Epithelial cell of esophagus (primary cell): ENCODE measurements around the gene NEB.
"Not testable (repeated sequence)": the region's sequence is repeated elsewhere in the genome, so short reads cannot be mapped to it uniquely, and the experiment has no call there.

Experiments used
- DNase-seq: peaks from one replicate; pipeline ENCODE4 v3.0.0; 2010; ENCODE audit warnings: low read depth
- H3K4me3 ChIP-seq: 2 replicates; pipeline ENCODE4 v1.5.1; 2011; ENCODE audit warnings: mild to moderate bottlenecking, low read length, control low read depth
- CTCF ChIP-seq: IDR thresholded peaks from 2 replicates; pipeline ENCODE4 v1.5.1; 2011; ENCODE audit warnings: low read depth, mild to moderate bottlenecking, low read length, control low read depth, inconsistent platforms; ENCODE audit not compliant: insufficient read depth; ENCODE audit errors: missing control alignments

The NEB gene

GRCh38 chr2:151753540-151753939, 19.3 kb upstream of the NEB start:
- DNase-seq, result no peak
- no peak overlapping the region for H3K4me3 ChIP-seq
- no peak for TF ChIP-seq CTCF

- DNase-seq, H3K4me3 ChIP-seq: not testable (repeated sequence)
Measured at GRCh38 chr2:151745261-151745660, 11.0 kb upstream of the NEB start.

GRCh38 chr2:151730262-151730975, 3.9 kb downstream of the NEB start:
- TF ChIP-seq CTCF, result no peak
- peak; percentile 69 for DNase-seq
- no peak overlapping the region for H3K4me3 ChIP-seq

- H3K4me3 ChIP-seq, result no peak overlapping the region
- TF ChIP-seq CTCF, result no peak
- no peak for DNase-seq
Measured at GRCh38 chr2:151729837-151730236, 4.4 kb downstream of the NEB start.

- H3K4me3 ChIP-seq, result no peak overlapping the region
- no peak for TF ChIP-seq CTCF
- DNase-seq, result no peak
Measured at GRCh38 chr2:151729415-151729811, 4.9 kb downstream of the NEB start.

DNA sequence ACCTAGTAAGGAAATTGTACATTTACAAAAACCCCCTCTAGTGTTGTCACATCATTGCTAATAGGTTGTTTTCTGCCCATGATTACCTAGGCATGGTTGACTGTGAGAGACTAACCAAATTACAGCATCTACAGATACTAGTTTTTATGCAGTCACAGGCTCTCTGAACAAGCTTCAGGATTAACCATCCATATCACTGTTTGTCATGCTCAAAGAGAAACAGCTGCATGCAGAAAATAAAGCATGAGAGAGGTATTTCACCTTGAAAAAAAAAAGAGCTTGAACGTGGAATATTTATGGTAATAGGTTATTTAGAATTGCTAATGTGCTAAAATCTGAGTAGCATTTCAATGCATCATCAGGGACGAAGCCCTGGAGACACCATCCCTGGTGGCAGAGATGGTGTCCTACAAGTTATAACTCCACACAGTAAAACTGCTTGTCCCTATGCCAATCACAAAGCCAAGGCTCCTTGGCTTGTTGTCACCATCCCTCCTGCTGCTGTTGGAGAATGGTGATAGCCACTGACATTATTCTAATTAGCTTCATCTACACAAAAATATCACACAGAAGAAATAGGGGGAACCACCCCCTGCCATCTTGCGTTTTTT, 5.4 kb downstream of the NEB start:
- TF ChIP-seq CTCF, result no peak

GRCh38 chr2:151727593-151728552, 6.4 kb downstream of the NEB start:
- TF ChIP-seq CTCF, result no peak
- H3K4me3 ChIP-seq, result no peak overlapping the region
- DNase-seq, result no peak

More for the DNA sequence above, 5.4 kb downstream of the NEB start:
- H3K4me3 ChIP-seq, result no peak overlapping the region
- DNase-seq, result no peak
